NCI-H1048 (cell line): Measurements from ENCODE around the gene TPM1.
"Not testable (repeated sequence)": the region's sequence is repeated elsewhere in the genome, so short reads cannot be mapped to it uniquely, and the experiment has no call there.

Experiments
- DNase-seq: peaks from one replicate; lab custom pipeline; 2025; lab: John Stamatoyannopoulos, UW

Gene TPM1

GRCh38 chr15:63094495-63094931 lies 52.0 kb downstream of the TPM1 start:
- no peak for DNase-seq

GRCh38 chr15:63096178-63096577 lies 53.6 kb downstream of the TPM1 start:
- DNase-seq = no peak

GRCh38 chr15:63098901-63099300 lies 56.4 kb downstream of the TPM1 start:
- not testable (repeated sequence) for DNase-seq

- DNase-seq = not testable (repeated sequence)
These were observed 57.0 kb downstream of the TPM1 start for GRCh38 chr15:63099581-63099980.

GRCh38 chr15:63103416-63103815 lies 60.9 kb downstream of the TPM1 start:
- no peak for DNase-seq

GRCh38 chr15:63104727-63105126 lies 62.2 kb downstream of the TPM1 start:
- no peak for DNase-seq

- not testable (repeated sequence) for DNase-seq
These were observed 62.8 kb downstream of the TPM1 start for GRCh38 chr15:63105354-63105753.

GRCh38 chr15:63107895-63108546 lies 65.5 kb downstream of the TPM1 start:
- no peak for DNase-seq

- DNase-seq = no peak
These were observed 67.0 kb downstream of the TPM1 start for GRCh38 chr15:63109498-63109897.

GRCh38 chr15:63109920-63110319 lies 67.4 kb downstream of the TPM1 start:
- no peak for DNase-seq

GRCh38 chr15:63110428-63111026 lies 68.0 kb downstream of the TPM1 start:
- DNase-seq = no peak

GRCh38 chr15:63111481-63111880 lies 68.9 kb downstream of the TPM1 start:
- no peak for DNase-seq

GRCh38 chr15:63112871-63113270 lies 70.3 kb downstream of the TPM1 start:
- no peak for DNase-seq

GRCh38 chr15:63114465-63114864 lies 71.9 kb downstream of the TPM1 start:
- DNase-seq = no peak
